NCI-H526 (cell line): ENCODE measurements around the gene TMEM125.

ENCODE experiments used
- DNase-seq, 2 experiments: peaks; one replicate each; lab custom pipeline; 2025; lab: John Stamatoyannopoulos, UW

The TMEM125 gene

GRCh38 chr1:43274804-43275180 lies 5.0 kb downstream of the TMEM125 start:
- DNase-seq, result no peak

DNA sequence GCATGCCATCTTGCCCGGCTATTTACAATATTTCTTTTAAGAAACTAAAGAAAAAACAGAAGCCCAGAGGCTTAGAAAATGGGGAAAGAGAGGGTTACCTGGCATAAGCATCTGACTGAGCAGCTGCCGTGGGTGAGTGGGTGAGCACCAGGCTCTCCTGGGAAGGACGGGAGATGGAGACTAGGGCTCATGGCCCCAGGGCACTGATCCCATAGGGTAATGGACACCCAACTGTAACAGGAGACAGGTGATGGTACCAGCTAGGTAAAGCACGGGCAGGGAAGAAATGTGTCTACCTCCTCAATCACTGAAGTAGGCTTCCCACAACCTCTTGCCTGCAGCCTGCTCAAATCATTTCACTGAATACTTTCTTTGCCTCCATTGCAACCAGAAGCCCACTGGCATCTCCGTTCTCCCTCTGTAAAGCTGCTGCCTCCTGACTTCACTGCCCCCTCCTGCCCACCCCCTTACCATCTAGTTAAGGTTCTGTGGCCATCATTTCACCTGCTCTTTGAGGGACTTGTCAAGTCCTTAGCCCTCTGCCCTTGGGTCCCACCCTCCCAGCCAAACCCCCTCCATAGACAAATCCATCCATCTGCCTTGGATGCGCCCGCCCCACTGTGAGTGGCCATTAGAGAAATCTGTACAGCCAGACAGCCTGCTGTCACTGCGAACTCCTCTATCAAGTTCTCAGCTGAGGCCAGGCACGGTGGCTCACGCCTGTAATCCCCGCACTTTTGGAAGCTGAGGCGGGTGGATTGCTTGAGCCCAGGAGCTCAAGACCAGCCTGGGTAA lies 6.2 kb downstream of the TMEM125 start:
- DNase-seq, result peak; percentile 19 to 37

GRCh38 chr1:43276673-43277072 lies 6.9 kb downstream of the TMEM125 start:
- no peak for DNase-seq

DNA sequence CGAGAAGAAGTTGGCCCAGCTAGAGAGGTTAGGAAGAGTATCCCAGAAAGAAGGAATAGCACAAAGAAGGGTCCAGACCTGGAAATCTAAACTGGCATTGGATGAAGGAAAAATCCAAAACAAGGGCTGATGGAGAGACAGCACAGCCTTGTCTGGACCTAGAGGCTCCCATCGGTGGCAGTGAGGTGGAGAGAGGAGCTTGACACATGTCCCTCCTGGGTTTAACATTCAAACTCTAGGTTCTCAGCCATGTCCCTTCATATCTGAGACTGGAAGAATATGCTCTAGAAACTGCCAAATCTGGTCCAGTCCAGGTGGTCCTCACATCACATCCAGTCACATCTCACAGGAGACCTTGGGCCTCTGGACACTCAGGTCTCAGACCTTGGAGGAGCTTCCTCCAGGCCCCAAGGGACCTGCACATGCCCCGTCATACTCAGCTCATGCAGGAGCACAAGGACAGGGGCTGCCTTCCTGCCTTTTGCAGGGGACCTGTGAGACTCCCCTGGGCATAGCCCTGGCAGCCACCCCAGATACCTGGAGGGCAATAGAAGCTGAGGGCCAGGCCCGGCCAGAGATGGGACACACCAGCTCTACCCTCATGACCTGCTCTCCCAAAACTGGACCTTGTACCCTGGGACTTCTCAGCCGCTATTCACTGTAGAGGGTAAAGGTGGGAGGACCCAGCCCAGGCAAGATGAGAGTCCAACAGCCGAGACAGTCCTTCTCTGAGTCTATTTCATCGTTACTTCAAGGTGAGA lies 7.5 kb downstream of the TMEM125 start:
- DNase-seq, result no peak

DNA sequence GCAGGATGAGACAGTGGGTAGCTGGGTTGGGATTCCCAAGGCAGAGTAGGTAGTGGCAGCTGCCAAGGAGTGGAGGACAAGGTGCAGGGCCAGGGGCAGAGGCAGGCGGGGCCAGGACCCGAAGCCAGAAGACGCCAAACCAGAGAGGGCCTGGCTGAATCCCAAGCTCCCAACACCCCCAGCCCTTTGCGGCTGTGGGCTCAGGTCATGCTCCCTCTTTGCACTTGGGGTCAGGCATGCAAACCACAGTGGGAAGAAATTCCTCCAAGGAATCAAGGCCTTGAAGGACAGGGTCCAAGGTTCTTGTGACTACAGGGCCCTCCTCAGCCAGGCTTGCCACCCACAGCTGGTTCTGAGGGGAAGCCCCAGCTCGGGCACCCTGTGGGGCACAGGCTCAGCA lies 9.4 kb downstream of the TMEM125 start:
- DNase-seq, result no peak

GRCh38 chr1:43279666-43280065 lies 9.9 kb downstream of the TMEM125 start:
- DNase-seq, result no peak

DNA sequence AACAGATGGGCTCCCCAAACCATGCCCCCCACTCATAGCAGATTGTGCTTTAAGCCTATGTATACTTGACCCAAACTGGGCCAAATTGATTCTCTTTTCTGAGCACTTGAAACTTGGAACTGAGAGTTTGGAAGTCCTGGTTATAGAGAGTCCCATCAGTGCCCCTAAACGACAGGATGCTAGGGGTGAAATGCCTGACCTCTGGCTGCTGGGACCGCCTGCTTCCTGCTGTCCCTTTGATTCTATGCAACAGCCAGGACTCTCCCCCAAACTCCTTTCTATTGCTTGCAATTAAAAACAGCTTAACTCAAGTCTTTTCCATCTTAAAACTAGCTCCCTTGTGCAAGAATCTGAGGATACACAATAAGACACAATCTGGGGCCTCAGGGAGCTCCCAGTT lies 10.9 kb downstream of the TMEM125 start:
- DNase-seq, result no peak

- no peak for DNase-seq
Measured at GRCh38 chr1:43282220-43283195, 12.7 kb downstream of the TMEM125 start.

- no peak for DNase-seq
Measured at GRCh38 chr1:43284065-43284464, 14.3 kb downstream of the TMEM125 start.

GRCh38 chr1:43284546-43285110 lies 14.8 kb downstream of the TMEM125 start:
- DNase-seq, result peak in 1 of 2 experiments; percentile 62

DNA sequence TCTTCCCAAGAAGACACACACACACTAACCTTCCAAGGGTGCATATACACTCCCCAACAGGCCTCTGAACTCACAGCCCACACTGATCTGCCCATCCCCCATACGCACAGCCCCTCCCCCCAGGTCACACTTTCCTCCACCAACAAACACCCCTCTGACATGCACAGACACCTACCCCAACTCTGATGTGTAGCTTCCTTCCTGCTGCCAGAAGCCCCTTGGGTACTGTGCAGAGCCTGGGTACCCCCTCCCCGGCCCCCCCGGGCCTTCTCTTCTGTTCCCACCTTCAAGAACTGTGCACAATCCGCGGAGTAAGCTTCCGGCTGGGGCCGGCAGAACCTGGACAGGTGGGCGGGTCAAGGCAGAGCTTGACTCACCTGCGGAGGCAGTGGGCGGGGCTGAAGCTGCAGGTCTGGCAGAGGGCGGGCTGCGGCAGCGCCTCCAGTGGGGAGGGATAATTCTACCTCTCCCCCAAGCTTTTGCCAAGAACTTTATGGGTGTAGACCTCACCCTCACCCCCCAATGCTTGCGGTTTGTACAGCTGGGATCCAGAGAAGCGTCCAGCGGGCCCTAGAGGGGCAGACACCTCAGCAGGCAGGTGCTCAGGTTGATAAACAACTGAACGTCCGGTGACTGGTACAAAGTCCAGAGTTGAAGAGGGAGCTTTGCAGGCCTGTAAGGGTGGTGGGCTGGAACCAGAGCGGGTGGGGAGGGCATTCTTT lies 15.6 kb downstream of the TMEM125 start, which contains the start of gene C1orf210:
TSS of gene C1orf210 (minus strand) at position 313 of the 722 bp plus-strand sequence. CDS start 2,311 bp downstream, outside the sequence.
- DNase-seq, result peak; percentile 95 to 99

- DNase-seq, result peak in 1 of 2 experiments; percentile 79
Measured at GRCh38 chr1:43286115-43286514, 16.3 kb downstream of the TMEM125 start.

DNA sequence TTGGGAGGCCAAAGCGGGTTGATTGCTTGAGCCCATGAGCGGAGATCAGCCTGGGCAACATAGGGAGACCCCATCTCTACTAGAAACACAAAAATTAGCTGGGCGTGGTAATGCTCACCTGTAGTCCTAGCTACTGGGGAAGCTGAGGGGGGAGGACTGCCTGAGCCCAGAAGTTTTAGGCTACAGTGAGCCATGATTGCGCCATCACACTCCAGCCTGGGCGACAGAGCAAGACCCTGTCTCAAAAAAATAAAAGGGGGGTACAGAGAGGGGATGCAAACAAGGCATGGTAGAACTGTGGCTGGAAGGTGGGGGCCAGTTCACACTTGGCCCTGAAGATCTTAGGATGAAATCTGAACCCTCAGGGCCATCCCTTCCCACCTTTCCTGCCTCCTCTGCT lies 16.8 kb downstream of the TMEM125 start:
- DNase-seq, result no peak

GRCh38 chr1:43288058-43288784 lies 18.4 kb downstream of the TMEM125 start:
- DNase-seq, result no peak

DNA sequence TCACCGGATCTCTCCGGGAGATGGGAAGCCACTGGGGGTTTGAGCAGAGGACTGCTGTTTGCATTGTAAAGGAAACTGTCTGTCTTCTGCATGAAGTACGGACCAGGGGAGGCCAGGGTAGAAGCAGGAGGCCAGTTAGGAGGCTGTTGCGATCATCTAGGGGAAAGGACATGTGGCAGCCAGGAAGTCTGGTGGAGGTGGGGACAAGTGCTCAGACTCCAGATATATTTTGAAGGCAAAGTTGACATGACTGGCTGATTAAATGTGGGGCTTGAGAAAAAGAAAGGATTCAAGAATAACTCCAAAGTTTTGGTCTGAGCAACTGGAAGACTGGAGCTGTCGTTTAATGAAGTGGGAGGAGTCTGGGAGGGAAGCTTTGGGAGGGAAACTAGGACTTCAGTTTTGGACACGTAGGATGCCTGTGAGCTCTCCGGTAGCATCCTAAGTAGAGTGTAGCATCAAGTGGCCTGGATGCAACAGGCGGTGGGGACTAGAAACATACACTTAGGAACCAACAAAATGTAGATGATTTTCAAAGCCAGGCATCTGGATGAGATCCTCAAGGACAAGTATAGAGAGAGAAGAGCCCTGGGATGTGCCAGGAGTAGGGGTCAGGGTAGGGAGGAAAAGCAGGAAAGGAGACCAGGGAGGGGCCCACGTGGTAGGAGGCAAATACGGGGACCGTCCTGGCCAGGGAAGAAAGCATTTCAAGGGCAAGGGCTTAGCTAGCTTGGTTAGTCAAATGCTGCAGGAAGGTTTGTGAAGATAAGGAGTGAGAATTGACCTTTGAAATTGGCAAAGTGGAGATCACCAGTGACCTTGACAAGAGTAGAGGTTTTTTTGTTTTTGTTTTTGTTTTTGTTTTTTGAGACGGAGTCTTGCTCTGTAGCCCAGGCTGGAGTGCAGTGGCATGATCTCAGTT lies 19.3 kb downstream of the TMEM125 start:
- no peak for DNase-seq

DNA sequence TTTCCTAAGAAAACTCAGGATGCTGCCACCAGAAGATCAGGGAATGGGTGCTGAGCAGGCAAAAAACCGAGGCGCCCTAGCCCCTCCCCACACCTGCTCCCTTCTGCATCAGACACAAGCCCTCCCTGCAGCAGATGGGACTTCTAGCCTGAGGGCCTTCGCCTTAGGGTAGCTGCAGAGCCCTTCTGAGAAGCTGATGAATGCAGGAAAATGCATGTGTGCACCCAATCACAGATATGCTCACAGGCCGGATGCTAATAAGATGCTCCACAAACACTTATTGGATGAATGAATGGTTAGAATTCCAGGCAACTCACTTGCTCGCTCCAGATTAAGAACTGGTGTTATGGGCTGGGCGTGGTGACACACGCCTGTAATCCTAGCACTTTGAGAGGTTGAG lies 22.4 kb downstream of the TMEM125 start:
- DNase-seq, result no peak

GRCh38 chr1:43292679-43293078 lies 22.9 kb downstream of the TMEM125 start:
- no peak for DNase-seq

- no peak for DNase-seq
Measured at GRCh38 chr1:43293176-43293575, 23.4 kb downstream of the TMEM125 start.
